Stimulated activated CD4-positive, alpha-beta T cell treated with anti-CD3 and anti-CD28 coated beads, Interleukin-4, amount 100 ng/mL, for 4 hours (primary cell): ENCODE measurements around the gene MARCHF4.

Source experiments
- DNase-seq, 2 experiments: peaks; one replicate each; pipeline ENCODE4 v3.0.0-alpha.2; 2020

Gene MARCHF4

GRCh38 chr2:216371721-216372702 lies at the start of gene MARCHF4:
TSS of gene MARCHF4 (minus strand) at chr2:216372483. CDS start at chr2:216370260, 2,223 bp downstream.
- DNase-seq = peak; percentile 42 to 66

GRCh38 chr2:216420367-216421101 lies 48.3 kb upstream of the MARCHF4 start:
- no peak for DNase-seq

- no peak for DNase-seq
Observed at GRCh38 chr2:216418981-216419380, 46.7 kb upstream of the MARCHF4 start.

GRCh38 chr2:216416571-216417307 lies 44.5 kb upstream of the MARCHF4 start:
- DNase-seq = no peak

GRCh38 chr2:216415541-216415940 lies 43.3 kb upstream of the MARCHF4 start:
- DNase-seq = no peak

- DNase-seq = no peak
Observed at GRCh38 chr2:216414772-216415319, 42.6 kb upstream of the MARCHF4 start.

GRCh38 chr2:216413882-216414281 lies 41.6 kb upstream of the MARCHF4 start:
- no peak for DNase-seq

GRCh38 chr2:216412022-216412999 lies 40.0 kb upstream of the MARCHF4 start, which contains the start of gene SMARCAL1:
TSS of gene SMARCAL1 (plus strand) at chr2:216412484. CDS start at chr2:216414705, 2,221 bp downstream.
- peak; percentile 97 to 98 for DNase-seq

GRCh38 chr2:216410550-216410949 lies 38.3 kb upstream of the MARCHF4 start:
- no peak for DNase-seq

- no peak for DNase-seq
Observed at GRCh38 chr2:216408426-216409290, 36.4 kb upstream of the MARCHF4 start.

GRCh38 chr2:216406826-216407225 lies 34.5 kb upstream of the MARCHF4 start:
- DNase-seq = no peak

GRCh38 chr2:216405588-216405987 lies 33.3 kb upstream of the MARCHF4 start:
- no peak for DNase-seq

GRCh38 chr2:216404010-216404618 lies 31.8 kb upstream of the MARCHF4 start:
- DNase-seq = peak; percentile 36 to 39

GRCh38 chr2:216402751-216403150 lies 30.5 kb upstream of the MARCHF4 start:
- DNase-seq = no peak

- DNase-seq = no peak
Observed at GRCh38 chr2:216399621-216400020, 27.3 kb upstream of the MARCHF4 start.

GRCh38 chr2:216394881-216395280 lies 22.6 kb upstream of the MARCHF4 start:
- no peak for DNase-seq

- no peak for DNase-seq
Observed at GRCh38 chr2:216392945-216393840, 20.9 kb upstream of the MARCHF4 start.

- no peak for DNase-seq
Observed at GRCh38 chr2:216392018-216392562, 19.8 kb upstream of the MARCHF4 start.
